ENCODE data around the gene GSTA3. TPM values are rescaled to one million over a fixed set of nuclear protein-coding genes. Genes with fewer than 3 reads are reported as not detected.
"Not testable (repeated sequence)": the region's sequence is repeated elsewhere in the genome, so short reads cannot be mapped to it uniquely, and the experiment has no call there.

Gene GSTA3
- total RNA-seq, 2 donors from 2014 or later: not detected

GRCh38 chr6:52918027-52918686 is 8.7 kb upstream of the GSTA3 start:
- H3K9ac ChIP-seq (ENCODE audit: low read depth in 2 of 2, low read length in 2 of 2); DNase-seq; H3K36me3 ChIP-seq; H3K9me3 ChIP-seq; H3K4me3 ChIP-seq; H3K27me3 ChIP-seq; H3K4me1 ChIP-seq; intact Hi-C loops (cut with DNase I); H3K27ac ChIP-seq: not testable (repeated sequence)

- no peak for DNase-seq
- H3K4me1 ChIP-seq: no peaks in the 10 kb centered on the region
- no peak overlapping the region for H3K4me3 ChIP-seq
- intact Hi-C loops (cut with DNase I): no loop called here
- H3K36me3 ChIP-seq: no peaks in the 10 kb centered on the region
- no peaks in the 10 kb centered on the region for H3K27me3 ChIP-seq
- H3K9ac ChIP-seq (ENCODE audit: low read depth in 2 of 2, low read length in 2 of 2): no peak overlapping the region
- no peaks in the 10 kb centered on the region for H3K9me3 ChIP-seq
- no peak for TF ChIP-seq CTCF (IDR thresholded peaks at IDR 0.05)
- no peak overlapping the region for H3K27ac ChIP-seq
These were observed 5.0 kb upstream of the GSTA3 start for GRCh38 chr6:52914516-52914915.

- Histone ChIP-seq H3K9me3 (no peaks in the 10 kb centered on the region), H3K9ac (ENCODE audit: low read depth in 2 of 2, low read length in 2 of 2) (no peak overlapping the region), H3K4me3 (no peak overlapping the region), H3K4me1 (no peaks in the 10 kb centered on the region), H3K36me3 (no peaks in the 10 kb centered on the region), H3K27ac (no peak overlapping the region), H3K27me3 (no peaks in the 10 kb centered on the region)
- intact Hi-C loops (cut with DNase I): no loop called here
- TF ChIP-seq CTCF (IDR thresholded peaks at IDR 0.05): no peak
- DNase-seq: no peak
These were observed 593 bp upstream of the GSTA3 start for GRCh38 chr6:52910091-52910490.

GRCh38 chr6:52909131-52909530 is 367 bp downstream of the GSTA3 start:
- Histone ChIP-seq H3K27ac (no peak overlapping the region), H3K9me3 (no peaks in the 10 kb centered on the region), H3K36me3 (no peaks in the 10 kb centered on the region), H3K4me1 (no peaks in the 10 kb centered on the region), H3K9ac (ENCODE audit: low read depth in 2 of 2, low read length in 2 of 2) (no peak overlapping the region), H3K27me3 (no peaks in the 10 kb centered on the region), H3K4me3 (no peak overlapping the region)
- no peak for DNase-seq
- intact Hi-C loops (cut with DNase I): no loop called here
- TF ChIP-seq CTCF (IDR thresholded peaks at IDR 0.05): no peak

GRCh38 chr6:52908526-52908925 is 972 bp downstream of the GSTA3 start:
- Histone ChIP-seq H3K4me3 (no peak overlapping the region), H3K36me3 (no peaks in the 10 kb centered on the region), H3K9ac (ENCODE audit: low read depth in 2 of 2, low read length in 2 of 2) (no peak overlapping the region), H3K27me3 (no peaks in the 10 kb centered on the region), H3K9me3 (no peaks in the 10 kb centered on the region), H3K4me1 (no peaks in the 10 kb centered on the region), H3K27ac (no peak overlapping the region)
- no peak for TF ChIP-seq CTCF (IDR thresholded peaks at IDR 0.05)
- intact Hi-C loops (cut with DNase I): no loop called here
- DNase-seq: no peak

- H3K27me3 ChIP-seq: no peaks in the 10 kb centered on the region
- no peaks in the 10 kb centered on the region for H3K4me1 ChIP-seq
- H3K9ac ChIP-seq (ENCODE audit: low read depth in 2 of 2, low read length in 2 of 2): no peak overlapping the region
- DNase-seq: no peak
- no peak overlapping the region for H3K4me3 ChIP-seq
- H3K27ac ChIP-seq: no peak overlapping the region
- TF ChIP-seq CTCF (IDR thresholded peaks at IDR 0.05): peak; percentile 41
- intact Hi-C loops (cut with DNase I): no loop called here
- no peaks in the 10 kb centered on the region for H3K9me3 ChIP-seq
- H3K36me3 ChIP-seq: no peaks in the 10 kb centered on the region
These were observed 4.8 kb downstream of the GSTA3 start for GRCh38 chr6:52904562-52905279.
